ENCODE results near the gene OCA2.

OCA2 gene

GRCh38 chr15:28081594-28081993, 17.5 kb downstream of the OCA2 start:
- DNase-seq = no peak

- no peak for DNase-seq
Observed at GRCh38 chr15:28080386-28080785, 18.7 kb downstream of the OCA2 start.

- no peak for DNase-seq
Observed at GRCh38 chr15:28079313-28079969, 19.7 kb downstream of the OCA2 start.

- DNase-seq = no peak
Observed at GRCh38 chr15:28078191-28078719, 20.9 kb downstream of the OCA2 start.

- no peak for DNase-seq
Observed at GRCh38 chr15:28075573-28075972, 23.5 kb downstream of the OCA2 start.

- no peak for DNase-seq
Observed at GRCh38 chr15:28068930-28069329, 30.2 kb downstream of the OCA2 start.

- no peak for DNase-seq
Observed at GRCh38 chr15:28066231-28066630, 32.9 kb downstream of the OCA2 start.

GRCh38 chr15:28060005-28060404, 39.1 kb downstream of the OCA2 start:
- DNase-seq = no peak

- DNase-seq = no peak
Observed at GRCh38 chr15:28058082-28058481, 41.0 kb downstream of the OCA2 start.

GRCh38 chr15:28051955-28052633, 47.0 kb downstream of the OCA2 start:
- peak in 1 of 58 donors; percentile 9 for DNase-seq

- no peak for DNase-seq
Observed at GRCh38 chr15:28049581-28049980, 49.5 kb downstream of the OCA2 start.

GRCh38 chr15:28047277-28047676, 51.8 kb downstream of the OCA2 start:
- no peak for DNase-seq

- DNase-seq = no peak
Observed at GRCh38 chr15:28044121-28044672, 54.9 kb downstream of the OCA2 start.

GRCh38 chr15:28043691-28044091, 55.4 kb downstream of the OCA2 start:
- no peak for DNase-seq

- no peak for DNase-seq
Observed at GRCh38 chr15:28037969-28038590, 61.0 kb downstream of the OCA2 start.

- no peak for DNase-seq
Observed at GRCh38 chr15:28033443-28033842, 65.7 kb downstream of the OCA2 start.

- DNase-seq = no peak
Observed at GRCh38 chr15:28030801-28031200, 68.3 kb downstream of the OCA2 start.

GRCh38 chr15:28027714-28028076, 71.4 kb downstream of the OCA2 start:
- no peak for DNase-seq

- DNase-seq = no peak
Observed at GRCh38 chr15:28026764-28027713, 72.1 kb downstream of the OCA2 start.

- no peak for DNase-seq
Observed at GRCh38 chr15:28026221-28026620, 72.9 kb downstream of the OCA2 start.

GRCh38 chr15:28025413-28025812, 73.7 kb downstream of the OCA2 start:
- DNase-seq = no peak
